Lower leg skin (tissue), 4 donors: ENCODE data around the gene PLEKHB1. TPM values are rescaled to one million over a fixed set of nuclear protein-coding genes. Genes with fewer than 3 reads are reported as not detected.

Experiments
- DNase-seq, 2 donors: peaks; one replicate each; pipeline ENCODE4 v3.0.0-alpha.2; 2019; ENCODE audit warnings: low spot score in 2 of 2
- H3K4me3 ChIP-seq: fragments of 200-600 bp; sonication (generic); 2 replicates; pipeline ENCODE4 v1.5.1; 2017; ENCODE audit warnings: mild to moderate bottlenecking, low read depth; ENCODE audit not compliant: poor library complexity, severe bottlenecking
- POLR2A ChIP-seq, 2 donors: fragments of 450-650 bp; IDR thresholded peaks; one replicate each; pipeline ENCODE4 v1.6.1; 2016 to 2017; ENCODE audit warnings: antibody characterized with exemption in 2 of 2, mild to moderate bottlenecking in 1 of 2, moderate library complexity in 1 of 2
- WGBS, 2 donors: methylation state at CpG; one replicate each; pipeline ENCODE4 v1.1.5; 2018; 5-methylcytosine and 5-hydroxymethylcytosine counted together
- intact Hi-C: fragments of 100-400 bp; cut with DNase I; formaldehyde crosslinking; loops from one replicate; pipeline ENCODE4 v1.15.0; 2023; ENCODE audit warnings: low total_unique reads
- total RNA-seq, 4 donors: library from RNA; depleted of rRNA; stranded (reverse); fragments of >200 nt; gene quantifications; one replicate each; pipeline ENCODE4 v1.1.0, GENCODE V29; 2016
- TF ChIP-seq, protein P1 (sequence below), 3 donors: fragments of 450-650 bp; IDR thresholded peaks; one replicate each; pipeline ENCODE4 v1.5.1; 2016; ENCODE audit warnings: antibody characterized with exemption in 3 of 3, mild to moderate bottlenecking in 3 of 3, moderate library complexity in 2 of 3

Gene PLEKHB1, protein sequence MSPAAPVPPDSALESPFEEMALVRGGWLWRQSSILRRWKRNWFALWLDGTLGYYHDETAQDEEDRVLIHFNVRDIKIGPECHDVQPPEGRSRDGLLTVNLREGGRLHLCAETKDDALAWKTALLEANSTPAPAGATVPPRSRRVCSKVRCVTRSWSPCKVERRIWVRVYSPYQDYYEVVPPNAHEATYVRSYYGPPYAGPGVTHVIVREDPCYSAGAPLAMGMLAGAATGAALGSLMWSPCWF
- total RNA-seq: 10 to 100 TPM in 2 of 4 donors, 1 to 10 TPM in 2; 2.9 to 18.9 (median 9.1) TPM

DNA sequence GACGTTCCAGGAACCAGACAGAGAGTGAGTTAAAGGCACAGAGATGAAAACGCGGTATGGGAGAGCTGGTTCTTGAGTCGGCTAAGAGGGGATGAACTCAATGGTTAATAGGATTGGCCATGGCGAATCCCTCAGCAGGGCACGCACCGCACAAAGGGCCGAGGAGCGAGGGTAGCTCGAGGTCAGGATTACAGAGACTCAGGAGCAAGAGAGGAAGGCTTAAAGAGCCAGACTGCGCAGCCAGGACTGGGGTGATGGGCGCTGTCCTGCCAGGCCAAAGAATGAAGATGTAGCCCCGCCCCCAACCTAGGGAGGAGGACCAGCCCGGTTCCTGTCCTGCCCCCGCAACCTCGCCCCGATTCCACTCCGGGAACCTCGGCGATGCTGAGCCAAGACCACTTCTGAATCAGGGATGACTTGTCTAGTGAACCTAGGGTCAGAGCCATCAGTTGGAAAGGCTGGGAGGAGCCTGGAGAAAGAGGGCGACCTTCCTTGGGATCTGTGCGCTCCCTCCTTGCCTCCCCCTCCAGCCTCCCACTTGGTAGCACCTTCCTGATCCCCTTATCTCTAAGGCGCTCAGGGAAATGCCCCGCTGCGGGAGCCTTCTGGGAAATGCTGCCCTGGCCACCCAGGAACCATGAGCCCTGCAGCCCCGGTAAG, at the start of gene PLEKHB1:
TSS of gene PLEKHB1 (plus strand) at position 610 of the 660 bp plus-strand sequence. CDS start at position 638, 28 bp downstream.
- intact Hi-C loops: no loop called here
- H3K4me3 ChIP-seq: no peak within 1 kb of the TSS
- WGBS, 2 donors: 40 to 50% methylated on average over 26 of the region's 26 CpGs
- TF ChIP-seq, protein P1, sequence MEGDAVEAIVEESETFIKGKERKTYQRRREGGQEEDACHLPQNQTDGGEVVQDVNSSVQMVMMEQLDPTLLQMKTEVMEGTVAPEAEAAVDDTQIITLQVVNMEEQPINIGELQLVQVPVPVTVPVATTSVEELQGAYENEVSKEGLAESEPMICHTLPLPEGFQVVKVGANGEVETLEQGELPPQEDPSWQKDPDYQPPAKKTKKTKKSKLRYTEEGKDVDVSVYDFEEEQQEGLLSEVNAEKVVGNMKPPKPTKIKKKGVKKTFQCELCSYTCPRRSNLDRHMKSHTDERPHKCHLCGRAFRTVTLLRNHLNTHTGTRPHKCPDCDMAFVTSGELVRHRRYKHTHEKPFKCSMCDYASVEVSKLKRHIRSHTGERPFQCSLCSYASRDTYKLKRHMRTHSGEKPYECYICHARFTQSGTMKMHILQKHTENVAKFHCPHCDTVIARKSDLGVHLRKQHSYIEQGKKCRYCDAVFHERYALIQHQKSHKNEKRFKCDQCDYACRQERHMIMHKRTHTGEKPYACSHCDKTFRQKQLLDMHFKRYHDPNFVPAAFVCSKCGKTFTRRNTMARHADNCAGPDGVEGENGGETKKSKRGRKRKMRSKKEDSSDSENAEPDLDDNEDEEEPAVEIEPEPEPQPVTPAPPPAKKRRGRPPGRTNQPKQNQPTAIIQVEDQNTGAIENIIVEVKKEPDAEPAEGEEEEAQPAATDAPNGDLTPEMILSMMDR (IDR thresholded peaks at IDR 0.05): no peak
- TF ChIP-seq POLR2A (IDR thresholded peaks at IDR 0.05): no peak
- DNase-seq: no peak

DNA sequence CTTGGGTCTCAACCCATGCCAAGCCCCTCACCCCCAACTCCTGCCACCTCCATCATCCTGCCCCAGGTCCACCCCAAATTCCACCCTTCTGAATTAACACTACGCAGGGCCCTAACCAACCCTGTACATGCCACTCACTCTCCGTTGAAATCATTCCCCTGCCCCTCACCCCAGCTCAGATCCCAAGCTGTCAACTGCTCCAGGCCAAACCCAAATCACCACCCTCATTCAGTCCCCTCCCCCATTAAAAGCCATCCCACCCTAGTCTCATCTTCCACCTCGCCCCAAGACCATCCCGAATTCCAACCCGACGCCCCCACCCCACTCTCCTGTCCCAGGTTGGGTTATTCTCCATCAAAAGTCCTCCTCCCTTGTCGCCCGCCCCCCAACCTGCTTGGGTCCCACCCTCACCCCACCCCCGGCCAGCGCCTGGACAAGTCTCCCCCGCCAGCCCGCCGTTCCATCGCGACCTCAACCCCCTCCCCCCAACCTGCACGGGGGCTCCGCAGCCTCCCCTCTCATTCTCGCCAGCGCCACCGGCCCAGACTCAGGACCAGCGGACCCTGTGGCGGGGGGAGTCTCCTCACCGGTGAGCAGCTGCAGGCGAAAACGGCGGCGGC, 48.9 kb upstream of the PLEKHB1 start:
- TF ChIP-seq, protein P1 (IDR thresholded peaks at IDR 0.05): no peak
- no peak for TF ChIP-seq POLR2A (IDR thresholded peaks at IDR 0.05)
- H3K4me3 ChIP-seq: peak overlapping the region; percentile 72
- peak; percentile 14 to 86 for DNase-seq
- intact Hi-C loops: no loop called here
- 4 to 6% methylated on average over 16 to 17 of the region's 27 CpGs for WGBS, 2 donors

DNA sequence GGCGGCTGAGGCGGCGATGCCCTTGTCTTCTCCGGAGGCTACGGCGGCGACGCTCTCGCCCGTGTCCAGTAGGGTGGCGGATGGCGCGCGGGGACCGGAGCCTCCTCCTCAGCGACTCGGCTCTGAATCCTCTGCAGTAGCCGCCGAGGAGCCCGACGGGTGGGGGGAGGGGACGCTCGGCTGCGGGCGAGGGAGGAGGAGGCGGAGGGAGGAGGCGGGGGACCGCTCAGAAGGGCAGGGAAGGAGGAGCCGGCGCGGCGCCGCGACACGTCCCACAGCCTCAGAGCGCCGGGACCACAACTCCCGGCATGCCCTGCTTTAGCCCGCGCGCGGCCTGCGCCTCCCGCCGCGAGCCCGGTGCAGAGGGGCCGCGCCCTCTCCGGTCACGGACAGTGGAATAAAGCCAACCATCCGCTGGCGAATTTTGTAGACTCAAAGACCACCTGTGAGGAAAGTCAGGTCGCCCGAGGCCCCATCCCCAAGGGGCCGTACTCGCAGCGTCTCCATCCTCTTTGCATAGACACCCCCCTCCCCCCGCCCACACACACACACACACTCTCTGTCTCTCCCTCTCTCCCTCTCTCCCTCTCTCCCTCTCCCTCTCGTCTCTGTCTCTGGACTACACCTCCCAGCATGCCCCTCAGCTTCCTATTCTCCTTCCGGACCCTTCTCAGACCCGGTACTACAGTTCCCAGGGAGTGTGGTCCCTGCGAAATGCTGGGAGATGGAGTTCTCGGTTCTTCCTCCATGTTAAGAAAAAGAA, 48.2 kb upstream of the PLEKHB1 start, which contains the start of gene FAM168A:
TSS of gene FAM168A (minus strand) at position 157 of the 763 bp plus-strand sequence. CDS start 129,638 bp downstream, outside the sequence.
- TF ChIP-seq, protein P1 (IDR thresholded peaks at IDR 0.05): no peak
- TF ChIP-seq POLR2A (IDR thresholded peaks at IDR 0.05): no peak
- H3K4me3 ChIP-seq: peak within 1 kb of the TSS; percentile 72
- intact Hi-C loops: no loop called here
- DNase-seq: peak; percentile 93 to 99
- 1% methylated on average over 13 to 44 of the region's 64 CpGs for WGBS, 2 donors

DNA sequence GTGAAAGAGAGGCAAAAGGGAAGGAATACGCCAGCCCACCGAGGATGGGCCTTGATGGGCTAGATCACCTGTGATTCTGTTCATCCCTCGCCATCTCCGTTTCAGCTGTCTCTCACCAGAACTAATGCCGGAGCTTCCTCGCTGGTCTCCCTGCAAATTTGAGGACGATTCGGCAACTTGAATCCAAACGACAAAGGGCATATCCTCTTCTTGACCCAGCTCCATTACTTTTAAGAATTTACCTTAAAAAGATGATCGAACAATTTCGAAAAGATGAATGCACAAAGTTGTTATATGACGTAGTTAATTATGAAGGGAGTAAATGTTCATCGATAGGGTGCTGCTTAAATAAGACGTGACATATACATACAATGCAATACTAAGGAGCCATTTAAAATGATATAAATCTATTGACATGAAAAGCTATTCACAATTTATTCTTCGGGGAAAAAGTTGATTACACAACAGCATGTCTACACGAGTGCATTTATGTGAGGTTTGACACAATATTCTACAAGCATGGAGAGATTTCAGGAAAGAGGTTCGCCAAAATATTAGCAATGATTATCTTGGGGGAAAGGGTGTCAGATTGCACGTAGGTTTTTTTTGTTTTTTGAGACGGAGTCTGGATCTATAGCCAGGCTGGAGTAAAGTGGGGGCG, 47.5 kb upstream of the PLEKHB1 start:
- TF ChIP-seq POLR2A (IDR thresholded peaks at IDR 0.05): no peak
- TF ChIP-seq, protein P1 (IDR thresholded peaks at IDR 0.05): no peak
- H3K4me3 ChIP-seq: peak overlapping the region; percentile 72
- intact Hi-C loops: no loop called here
- DNase-seq: no peak
- WGBS, 2 donors: 27 to 30% methylated on average over 20 of the region's 20 CpGs

DNA sequence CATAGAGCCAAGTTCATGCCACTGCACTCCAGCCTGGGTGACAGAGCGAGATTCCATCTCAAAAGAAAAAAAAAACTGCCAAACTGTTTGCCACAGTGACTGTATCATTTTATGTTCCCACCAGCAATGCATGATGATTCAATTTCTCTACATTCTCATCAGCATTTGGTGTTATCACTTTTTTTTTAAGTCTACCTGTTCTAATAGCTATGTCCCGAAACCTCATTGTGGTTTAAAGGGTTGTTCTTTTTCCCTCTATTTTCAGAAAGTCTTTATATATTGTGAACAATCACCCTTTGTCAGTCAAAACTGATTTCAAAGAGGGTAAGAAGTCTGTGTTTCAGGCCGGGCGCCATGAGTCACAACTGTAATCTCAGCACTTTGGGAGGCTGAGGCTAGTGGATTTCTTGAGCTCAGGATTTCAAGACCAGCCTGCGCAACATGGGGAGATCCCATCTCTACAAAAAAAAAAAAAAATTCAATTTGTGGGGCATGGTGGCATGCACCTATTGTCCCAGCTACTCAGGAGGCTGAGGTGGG, 33.7 kb upstream of the PLEKHB1 start:
- DNase-seq: no peak
- 83 to 87% methylated on average over 5 of the region's 5 CpGs for WGBS, 2 donors
- H3K4me3 ChIP-seq: no peak overlapping the region
- no peak for TF ChIP-seq POLR2A (IDR thresholded peaks at IDR 0.05)
- TF ChIP-seq, protein P1 (IDR thresholded peaks at IDR 0.05): no peak
- intact Hi-C loops: no loop called here
